ENCODE data around the gene AP5M1.

The AP5M1 gene

GRCh38 chr14:57261604-57262003, 7.2 kb upstream of the AP5M1 start:
- ATAC-seq (replicated peaks), result no peak
- Mint-ChIP-seq H3K4me3 (no peak overlapping the region), H3K27me3 (no peaks in the 10 kb centered on the region), H3K9me3 (no peaks in the 10 kb centered on the region), H3K27ac (no peak overlapping the region), H3K36me3 (ENCODE audit: insufficient read depth) (no peaks in the 10 kb centered on the region), H3K4me1 (ENCODE audit: low read depth in 2 of 2) (peaks cover 24 to 38% of the 10 kb centered on the region in 2 donors)
- DNase-seq, result no peak

GRCh38 chr14:57262117-57262516, 6.7 kb upstream of the AP5M1 start:
- H3K9me3 Mint-ChIP-seq, result no peaks in the 10 kb centered on the region
- no peaks in the 10 kb centered on the region for H3K36me3 Mint-ChIP-seq (ENCODE audit: insufficient read depth)
- H3K4me1 Mint-ChIP-seq (ENCODE audit: low read depth in 2 of 2), result peaks cover 24 to 38% of the 10 kb centered on the region in 2 donors
- DNase-seq, result no peak
- ATAC-seq (replicated peaks), result no peak
- H3K4me3 Mint-ChIP-seq, result no peak overlapping the region
- no peak overlapping the region for H3K27ac Mint-ChIP-seq
- no peaks in the 10 kb centered on the region for H3K27me3 Mint-ChIP-seq

- ATAC-seq (replicated peaks) (no peak), DNase-seq (no peak)
- H3K36me3 Mint-ChIP-seq (ENCODE audit: insufficient read depth), result peaks cover 24% of the 10 kb centered on the region
- no peak overlapping the region for H3K27ac Mint-ChIP-seq
- H3K9me3 Mint-ChIP-seq, result no peaks in the 10 kb centered on the region
- H3K4me3 Mint-ChIP-seq, result no peak overlapping the region
- H3K4me1 Mint-ChIP-seq (ENCODE audit: low read depth in 2 of 2), result peaks cover 33 to 52% of the 10 kb centered on the region in 2 donors
- no peaks in the 10 kb centered on the region for H3K27me3 Mint-ChIP-seq
These were observed 2.7 kb upstream of the AP5M1 start for GRCh38 chr14:57266065-57266464.

- H3K36me3 Mint-ChIP-seq (ENCODE audit: insufficient read depth), result peaks cover 40% of the 10 kb centered on the region
- no peaks in the 10 kb centered on the region for H3K9me3 Mint-ChIP-seq
- H3K27ac Mint-ChIP-seq, result no peak overlapping the region
- H3K27me3 Mint-ChIP-seq, result no peaks in the 10 kb centered on the region
- ATAC-seq (replicated peaks) (no peak), DNase-seq (no peak)
- peaks cover 29 to 33% of the 10 kb centered on the region in 2 donors for H3K4me1 Mint-ChIP-seq (ENCODE audit: low read depth in 2 of 2)
- no peak overlapping the region for H3K4me3 Mint-ChIP-seq
These were observed 4.5 kb downstream of the AP5M1 start for GRCh38 chr14:57273236-57273635.

- ATAC-seq (replicated peaks) (no peak), DNase-seq (no peak)
- Mint-ChIP-seq H3K27me3 (no peaks in the 10 kb centered on the region), H3K9me3 (no peaks in the 10 kb centered on the region), H3K4me1 (ENCODE audit: low read depth in 2 of 2) (peaks cover 32% of the 10 kb centered on the region in 2 donors), H3K27ac (no peak overlapping the region), H3K36me3 (ENCODE audit: insufficient read depth) (peaks cover 28% of the 10 kb centered on the region), H3K4me3 (no peak overlapping the region)
These were observed 5.8 kb downstream of the AP5M1 start for GRCh38 chr14:57274551-57274950.

- Mint-ChIP-seq H3K9me3 (no peaks in the 10 kb centered on the region), H3K4me1 (ENCODE audit: low read depth in 2 of 2) (peaks cover 26 to 30% of the 10 kb centered on the region in 2 donors), H3K27me3 (no peaks in the 10 kb centered on the region), H3K27ac (no peak overlapping the region), H3K36me3 (ENCODE audit: insufficient read depth) (peaks cover 25% of the 10 kb centered on the region), H3K4me3 (no peak overlapping the region)
- no peak for ATAC-seq (replicated peaks)
- no peak for DNase-seq
These were observed 6.4 kb downstream of the AP5M1 start for GRCh38 chr14:57275023-57275664.

- no peaks in the 10 kb centered on the region for H3K9me3 Mint-ChIP-seq
- H3K4me1 Mint-ChIP-seq (ENCODE audit: low read depth in 2 of 2), result peaks cover 8 to 15% of the 10 kb centered on the region in 2 donors
- ATAC-seq (replicated peaks) (no peak), DNase-seq (no peak)
- no peak overlapping the region for H3K4me3 Mint-ChIP-seq
- no peak overlapping the region for H3K27ac Mint-ChIP-seq
- H3K27me3 Mint-ChIP-seq, result no peaks in the 10 kb centered on the region
- H3K36me3 Mint-ChIP-seq (ENCODE audit: insufficient read depth), result peaks cover 33% of the 10 kb centered on the region
These were observed 8.3 kb downstream of the AP5M1 start for GRCh38 chr14:57277062-57277461.

GRCh38 chr14:57287745-57288144, 19.0 kb downstream of the AP5M1 start:
- no peak for DNase-seq
- H3K4me3 Mint-ChIP-seq, result no peak overlapping the region
- H3K27ac Mint-ChIP-seq, result peak overlapping the region in 1 of 2 donors; percentile 63
- peaks cover 33% of the 10 kb centered on the region for H3K36me3 Mint-ChIP-seq (ENCODE audit: insufficient read depth)
- no peaks in the 10 kb centered on the region for H3K4me1 Mint-ChIP-seq (ENCODE audit: low read depth in 2 of 2)
- ATAC-seq (replicated peaks), result no peak
- no peaks in the 10 kb centered on the region for H3K9me3 Mint-ChIP-seq
- no peaks in the 10 kb centered on the region for H3K27me3 Mint-ChIP-seq

- H3K36me3 Mint-ChIP-seq (ENCODE audit: insufficient read depth), result peaks cover 18% of the 10 kb centered on the region
- H3K4me3 Mint-ChIP-seq, result no peak overlapping the region
- H3K4me1 Mint-ChIP-seq (ENCODE audit: low read depth in 2 of 2), result no peaks in the 10 kb centered on the region
- H3K9me3 Mint-ChIP-seq, result no peaks in the 10 kb centered on the region
- H3K27ac Mint-ChIP-seq, result no peak overlapping the region
- no peaks in the 10 kb centered on the region for H3K27me3 Mint-ChIP-seq
- DNase-seq (no peak), ATAC-seq (replicated peaks) (no peak)
These were observed 22.0 kb downstream of the AP5M1 start for GRCh38 chr14:57290751-57291150.

GRCh38 chr14:57291692-57292647, 23.2 kb downstream of the AP5M1 start:
- ATAC-seq (replicated peaks) (no peak), DNase-seq (no peak)
- Mint-ChIP-seq H3K4me1 (ENCODE audit: low read depth in 2 of 2) (no peaks in the 10 kb centered on the region), H3K27ac (no peak overlapping the region), H3K36me3 (ENCODE audit: insufficient read depth) (peaks cover 11% of the 10 kb centered on the region), H3K9me3 (no peaks in the 10 kb centered on the region), H3K27me3 (no peaks in the 10 kb centered on the region), H3K4me3 (no peak overlapping the region)

GRCh38 chr14:57293866-57294837, 25.4 kb downstream of the AP5M1 start:
- H3K4me3 Mint-ChIP-seq, result no peak overlapping the region
- ATAC-seq (replicated peaks), result no peak

GRCh38 chr14:57295239-57295638, 26.5 kb downstream of the AP5M1 start:
- no peaks in the 10 kb centered on the region for H3K9me3 Mint-ChIP-seq
- no peak overlapping the region for H3K4me3 Mint-ChIP-seq
- peaks cover 5% of the 10 kb centered on the region for H3K36me3 Mint-ChIP-seq (ENCODE audit: insufficient read depth)
- no peak for DNase-seq
- no peak for ATAC-seq (replicated peaks)
- H3K27ac Mint-ChIP-seq, result no peak overlapping the region
- no peaks in the 10 kb centered on the region for H3K4me1 Mint-ChIP-seq (ENCODE audit: low read depth in 2 of 2)
- no peaks in the 10 kb centered on the region for H3K27me3 Mint-ChIP-seq

More at GRCh38 chr14:57293866-57294837, 25.4 kb downstream of the AP5M1 start:
- no peaks in the 10 kb centered on the region for H3K27me3 Mint-ChIP-seq
- DNase-seq, result no peak
- H3K9me3 Mint-ChIP-seq, result no peaks in the 10 kb centered on the region
- H3K4me1 Mint-ChIP-seq (ENCODE audit: low read depth in 2 of 2), result no peaks in the 10 kb centered on the region
- H3K36me3 Mint-ChIP-seq (ENCODE audit: insufficient read depth), result peaks cover 11% of the 10 kb centered on the region
- H3K27ac Mint-ChIP-seq, result no peak overlapping the region

- H3K27ac Mint-ChIP-seq, result no peak overlapping the region
- no peaks in the 10 kb centered on the region for H3K4me1 Mint-ChIP-seq (ENCODE audit: low read depth in 2 of 2)
- no peaks in the 10 kb centered on the region for H3K27me3 Mint-ChIP-seq
- ATAC-seq (replicated peaks), result no peak
- H3K36me3 Mint-ChIP-seq (ENCODE audit: insufficient read depth), result no peaks in the 10 kb centered on the region
- H3K9me3 Mint-ChIP-seq, result no peaks in the 10 kb centered on the region
- no peak overlapping the region for H3K4me3 Mint-ChIP-seq
- no peak for DNase-seq
These were observed 29.1 kb downstream of the AP5M1 start for GRCh38 chr14:57297852-57298251.
